A673 (cell line): ENCODE data around the gene BID. TPM values are rescaled to one million over a fixed set of nuclear protein-coding genes. Genes with fewer than 3 reads are reported as not detected.

Source experiments
- BruUV-seq: library from RNA; stranded (reverse); fragments of 400-500 nt; replicated peaks from 2 replicates; lab custom pipeline; 2021; lab: Mats Ljungman, UMichigan
- CTCF ChIA-PET: fragments of 300-600 bp; sonication (Branson Sonifier 250); formaldehyde crosslinking; loops from one replicate; lab custom pipeline; 2022; ENCODE audit warnings: antibody characterized with exemption; lab: Charles Lee
- POLR2A ChIA-PET: fragments of 300-600 bp; sonication (Branson Sonifier 250); formaldehyde crosslinking; loops from one replicate; lab custom pipeline; 2022; ENCODE audit warnings: antibody characterized with exemption; ENCODE audit not compliant: low non-redundant PET; lab: Charles Lee
- DNase-seq: peaks from one replicate; pipeline ENCODE4 v3.0.0-alpha.2; 2015; ENCODE audit warnings: low spot score
- H3K27ac ChIP-seq: fragments of 200-600 bp; sonication (generic); 2 replicates; pipeline ENCODE4 v1.5.1; 2016; ENCODE audit warnings: mixed run types, low read depth, mild to moderate bottlenecking, mixed read lengths, antibody characterized with exemption, low read length; ENCODE audit not compliant: poor library complexity, severe bottlenecking
- H3K27me3 ChIP-seq: fragments of 200-600 bp; sonication (generic); replicated peaks from 2 replicates; pipeline ENCODE4 v1.6.1; 2017; ENCODE audit warnings: mixed run types, low read depth, mild to moderate bottlenecking, mixed read lengths, antibody characterized with exemption, low read length; ENCODE audit not compliant: insufficient read depth, poor library complexity
- H3K36me3 ChIP-seq: fragments of 200-600 bp; sonication (generic); 2 replicates; pipeline ENCODE4 v1.6.1; 2016; ENCODE audit warnings: mixed run types, mild to moderate bottlenecking, mixed read lengths, antibody characterized with exemption, low read length; ENCODE audit not compliant: insufficient read depth, poor library complexity, severe bottlenecking
- H3K4me1 ChIP-seq: fragments of 200-600 bp; sonication (generic); 2 replicates; pipeline ENCODE4 v1.6.1; 2017; ENCODE audit warnings: mixed run types, mild to moderate bottlenecking, mixed read lengths, antibody characterized with exemption, low read length; ENCODE audit not compliant: insufficient read depth, poor library complexity, severe bottlenecking
- H3K4me3 ChIP-seq: fragments of 200-600 bp; sonication (generic); 2 replicates; pipeline ENCODE4 v1.5.1; 2016; ENCODE audit warnings: low read depth, mixed run types, mild to moderate bottlenecking, mixed read lengths, low read length; ENCODE audit not compliant: poor library complexity, severe bottlenecking
- H3K9me3 ChIP-seq: fragments of 200-600 bp; sonication (generic); 2 replicates; pipeline ENCODE4 v1.6.1; 2016; ENCODE audit warnings: mixed run types, low read depth, mild to moderate bottlenecking, mixed read lengths, antibody characterized with exemption, low read length; ENCODE audit not compliant: poor library complexity, severe bottlenecking
- EZH2 ChIP-seq: fragments of 200-600 bp; sonication (generic); IDR thresholded peaks from 2 replicates; pipeline ENCODE4 v1.6.1; 2017; ENCODE audit warnings: borderline replicate concordance, low read depth, mild to moderate bottlenecking, mixed read lengths, antibody characterized with exemption, low read length; ENCODE audit not compliant: poor library complexity, severe bottlenecking
- intact Hi-C: fragments of 100-400 bp; cut with micrococcal nuclease; formaldehyde crosslinking; loops from one replicate; pipeline ENCODE4 v1.10.0; 2022; ENCODE audit not compliant: unreplicated experiment
- total RNA-seq: library from RNA; stranded (reverse); gene quantifications from 2 replicates; pipeline ENCODE4 v1.2.3, GENCODE V29; 2021
- TF ChIP-seq, protein P1 (sequence below): fragments of 300-800, 200-600 bp; sonication (generic); conservative IDR thresholded peaks from 2 replicates; pipeline ENCODE4 v1.5.1; 2017; ENCODE audit warnings: low read depth, mild to moderate bottlenecking, antibody characterized with exemption, low read length, moderate library complexity, mixed read lengths

BID gene
- total RNA-seq, 1 experiment from 2014 or later, result 74.6 TPM

DNA sequence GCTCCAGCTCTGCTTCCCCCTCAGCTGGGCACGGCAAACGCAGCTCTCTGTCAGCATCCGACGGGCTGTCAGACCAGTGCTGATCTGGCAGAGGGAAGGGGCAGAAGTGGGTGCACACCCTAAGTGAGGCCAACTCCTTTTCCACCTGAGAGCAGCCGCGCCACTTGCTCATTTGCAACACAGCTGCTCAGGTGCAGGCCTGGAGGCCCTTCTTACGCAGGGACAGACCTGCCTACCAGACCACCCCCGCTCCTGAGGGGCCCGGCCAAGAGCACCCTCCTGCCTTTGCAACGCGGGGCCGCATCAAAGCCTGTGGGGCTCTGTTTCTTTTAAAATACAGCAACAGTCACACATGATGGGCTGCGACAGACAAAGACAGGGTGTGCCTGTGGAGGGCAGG lies 47.8 kb upstream of the BID start:
- H3K27me3 ChIP-seq, result no peaks in the 10 kb centered on the region
- ChIA-PET POLR2A (no interaction called here), CTCF (no interaction called here)
- H3K36me3 ChIP-seq, result peaks cover 1% of the 10 kb centered on the region
- intact Hi-C loops, result no loop called here
- H3K9me3 ChIP-seq, result no peaks in the 10 kb centered on the region
- no peaks in the 10 kb centered on the region for H3K4me1 ChIP-seq
- no peak overlapping the region for H3K4me3 ChIP-seq
- TF ChIP-seq EZH2, result no peak
- TF ChIP-seq, protein P1, sequence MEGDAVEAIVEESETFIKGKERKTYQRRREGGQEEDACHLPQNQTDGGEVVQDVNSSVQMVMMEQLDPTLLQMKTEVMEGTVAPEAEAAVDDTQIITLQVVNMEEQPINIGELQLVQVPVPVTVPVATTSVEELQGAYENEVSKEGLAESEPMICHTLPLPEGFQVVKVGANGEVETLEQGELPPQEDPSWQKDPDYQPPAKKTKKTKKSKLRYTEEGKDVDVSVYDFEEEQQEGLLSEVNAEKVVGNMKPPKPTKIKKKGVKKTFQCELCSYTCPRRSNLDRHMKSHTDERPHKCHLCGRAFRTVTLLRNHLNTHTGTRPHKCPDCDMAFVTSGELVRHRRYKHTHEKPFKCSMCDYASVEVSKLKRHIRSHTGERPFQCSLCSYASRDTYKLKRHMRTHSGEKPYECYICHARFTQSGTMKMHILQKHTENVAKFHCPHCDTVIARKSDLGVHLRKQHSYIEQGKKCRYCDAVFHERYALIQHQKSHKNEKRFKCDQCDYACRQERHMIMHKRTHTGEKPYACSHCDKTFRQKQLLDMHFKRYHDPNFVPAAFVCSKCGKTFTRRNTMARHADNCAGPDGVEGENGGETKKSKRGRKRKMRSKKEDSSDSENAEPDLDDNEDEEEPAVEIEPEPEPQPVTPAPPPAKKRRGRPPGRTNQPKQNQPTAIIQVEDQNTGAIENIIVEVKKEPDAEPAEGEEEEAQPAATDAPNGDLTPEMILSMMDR, result no peak
- DNase-seq, result no peak
- H3K27ac ChIP-seq, result no peak overlapping the region
- BruUV-seq, result no TSS peak

DNA sequence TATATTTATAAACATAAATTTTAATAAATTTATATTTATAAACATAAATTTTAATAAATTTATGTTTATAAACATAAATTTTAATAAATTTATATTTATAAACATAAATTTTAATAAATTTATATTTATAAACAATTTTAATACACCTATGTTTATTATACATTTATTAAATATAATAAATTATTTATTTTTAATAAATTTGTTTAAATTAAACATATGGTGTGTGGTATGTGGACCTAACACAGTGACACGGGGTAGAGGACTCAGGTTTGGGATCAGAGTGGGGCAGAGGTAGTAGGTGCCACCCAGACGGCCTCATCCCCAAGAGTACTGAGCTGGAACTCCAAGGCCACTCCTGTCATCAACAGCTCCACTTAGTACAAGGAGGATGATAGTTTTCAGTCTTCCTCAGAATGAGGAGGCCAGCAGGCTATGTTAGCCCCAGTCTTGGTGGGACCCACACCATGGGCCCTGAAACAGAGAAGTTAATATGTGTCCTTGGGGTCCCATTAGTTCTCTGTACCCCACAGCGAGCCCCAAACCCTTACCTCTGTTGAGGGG lies 46.7 kb upstream of the BID start:
- no peak for DNase-seq
- no peak overlapping the region for H3K27ac ChIP-seq
- TF ChIP-seq EZH2, result no peak
- TF ChIP-seq, protein P1, result no peak
- ChIA-PET CTCF (no interaction called here), POLR2A (no interaction called here)
- H3K4me3 ChIP-seq, result no peak overlapping the region
- no peaks in the 10 kb centered on the region for H3K4me1 ChIP-seq
- H3K36me3 ChIP-seq, result no peaks in the 10 kb centered on the region
- no TSS peak for BruUV-seq
- no peaks in the 10 kb centered on the region for H3K27me3 ChIP-seq
- intact Hi-C loops, result no loop called here
- no peaks in the 10 kb centered on the region for H3K9me3 ChIP-seq

DNA sequence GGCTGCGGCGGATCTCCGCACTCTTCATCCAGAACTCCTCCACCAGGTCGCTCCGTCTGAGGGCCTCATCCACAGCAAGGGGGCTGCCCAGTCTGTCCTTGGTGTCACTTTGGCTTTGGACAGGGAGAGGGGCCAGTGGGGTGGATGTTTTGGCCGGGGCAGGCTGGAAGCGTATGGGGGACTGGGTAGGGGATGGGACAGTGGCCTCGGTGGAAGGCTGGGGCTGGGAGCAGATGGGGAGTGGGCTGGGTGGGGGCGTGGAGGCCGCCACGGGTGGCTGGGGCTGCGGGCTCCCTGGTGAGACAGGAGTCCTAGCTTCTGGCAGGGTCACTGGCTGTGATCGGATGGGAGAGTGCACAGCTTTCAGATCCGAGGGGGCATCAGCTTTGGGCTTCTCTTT lies 44.4 kb upstream of the BID start:
- Histone ChIP-seq H3K9me3 (no peaks in the 10 kb centered on the region), H3K27me3 (no peaks in the 10 kb centered on the region), H3K36me3 (no peaks in the 10 kb centered on the region), H3K27ac (no peak overlapping the region), H3K4me3 (no peak overlapping the region), H3K4me1 (no peaks in the 10 kb centered on the region)
- no peak for DNase-seq
- intact Hi-C loops, result no loop called here
- ChIA-PET CTCF (no interaction called here), POLR2A (no interaction called here)
- no TSS peak for BruUV-seq
- no peak for TF ChIP-seq EZH2
- TF ChIP-seq, protein P1, result no peak
